ENCODE results near the gene CALHM3. TPM values are rescaled to one million over a fixed set of nuclear protein-coding genes. Genes with fewer than 3 reads are reported as not detected.
A peak's percentile ranks its signal among the peaks of the same experiment; 100 is the strongest.

The CALHM3 gene
- total RNA-seq, 1 experiment from 2014 or later, result 0.13 TPM

GRCh38 chr10:103441206-103441605 is 37.8 kb downstream of the CALHM3 start:
- TF ChIP-seq IRF2 (CRISPR knock-in tag; IDR thresholded peaks at IDR 0.05; ENCODE audit: borderline replicate concordance, low read depth) (no peak), ZBTB43 (CRISPR knock-in tag; IDR thresholded peaks at IDR 0.05) (no peak), NFYB (CRISPR knock-in tag; conservative IDR thresholded peaks at IDR 0.05; ENCODE audit: low read depth) (no peak), USF2 (CRISPR knock-in tag; IDR thresholded peaks at IDR 0.05) (no peak)
- TF ChIP-seq, protein P1, sequence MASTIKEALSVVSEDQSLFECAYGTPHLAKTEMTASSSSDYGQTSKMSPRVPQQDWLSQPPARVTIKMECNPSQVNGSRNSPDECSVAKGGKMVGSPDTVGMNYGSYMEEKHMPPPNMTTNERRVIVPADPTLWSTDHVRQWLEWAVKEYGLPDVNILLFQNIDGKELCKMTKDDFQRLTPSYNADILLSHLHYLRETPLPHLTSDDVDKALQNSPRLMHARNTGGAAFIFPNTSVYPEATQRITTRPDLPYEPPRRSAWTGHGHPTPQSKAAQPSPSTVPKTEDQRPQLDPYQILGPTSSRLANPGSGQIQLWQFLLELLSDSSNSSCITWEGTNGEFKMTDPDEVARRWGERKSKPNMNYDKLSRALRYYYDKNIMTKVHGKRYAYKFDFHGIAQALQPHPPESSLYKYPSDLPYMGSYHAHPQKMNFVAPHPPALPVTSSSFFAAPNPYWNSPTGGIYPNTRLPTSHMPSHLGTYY (CRISPR knock-in tag; IDR thresholded peaks at IDR 0.05), result no peak
- ChIA-PET POLR2A (no interaction called here), CTCF (interaction anchor here (0.9 to 2.7 kb wide), 2 partner anchors 24 to 44 kb away, joined by 4 to 11 read pairs; no protein-coding TSS in a partner anchor)
- DNase-seq (ENCODE audit: low spot score) (no peak), ATAC-seq (no peak)
- H3K9me3 Mint-ChIP-seq, result no peaks in the 10 kb centered on the region
- no peak overlapping the region for H3K4me3 Mint-ChIP-seq
- no peaks in the 10 kb centered on the region for H3K4me1 Mint-ChIP-seq
- no peak overlapping the region for H3K27ac Mint-ChIP-seq
- H3K36me3 Mint-ChIP-seq, result peaks cover 83% of the 10 kb centered on the region
- H3K27me3 Mint-ChIP-seq (ENCODE audit: low read depth), result no peaks in the 10 kb centered on the region

DNA sequence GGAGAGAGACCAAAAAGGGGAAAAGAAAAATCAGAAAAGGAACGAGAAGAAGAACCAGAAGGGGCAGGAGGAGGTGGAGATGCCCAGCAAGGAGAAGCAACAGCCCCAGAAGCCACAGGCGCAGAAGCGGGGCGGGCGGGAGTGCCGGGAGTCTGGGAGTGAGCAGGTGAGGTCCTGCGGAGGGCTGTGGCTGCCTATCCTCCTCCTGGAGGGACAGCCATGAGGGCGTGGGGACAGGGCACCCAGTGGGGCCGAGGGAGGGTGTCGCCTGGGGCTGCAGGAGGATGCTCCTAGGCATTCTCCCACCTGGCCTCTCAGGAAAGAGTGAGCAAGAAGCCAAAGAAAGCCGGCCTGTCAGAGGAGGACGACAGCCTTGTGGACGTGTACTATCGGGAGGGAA is 38.6 kb downstream of the CALHM3 start:
- CTCF ChIA-PET, result no interaction called here
- Mint-ChIP-seq H3K4me1 (no peaks in the 10 kb centered on the region), H3K9me3 (no peaks in the 10 kb centered on the region), H3K36me3 (peaks cover 83% of the 10 kb centered on the region), H3K27ac (no peak overlapping the region), H3K4me3 (no peak overlapping the region), H3K27me3 (ENCODE audit: low read depth) (no peaks in the 10 kb centered on the region)
- no peak for ATAC-seq
- POLR2A ChIA-PET, result no interaction called here
- no peak for TF ChIP-seq ZNF396 (CRISPR knock-in tag; IDR thresholded peaks at IDR 0.05; ENCODE audit: borderline replicate concordance)
- TF ChIP-seq MXD4 (CRISPR knock-in tag; IDR thresholded peaks at IDR 0.05; ENCODE audit: borderline replicate concordance), result no peak
- TF ChIP-seq ZNF232 (CRISPR knock-in tag; IDR thresholded peaks at IDR 0.05), result no peak
- no peak for DNase-seq (ENCODE audit: low spot score)

GRCh38 chr10:103439776-103440175 is 39.3 kb downstream of the CALHM3 start:
- H3K27ac Mint-ChIP-seq, result peak overlapping the region; percentile 33; the same call in 1 of the 2 replicates
- peaks cover 81% of the 10 kb centered on the region for H3K36me3 Mint-ChIP-seq
- no peaks in the 10 kb centered on the region for H3K4me1 Mint-ChIP-seq
- no peaks in the 10 kb centered on the region for H3K27me3 Mint-ChIP-seq (ENCODE audit: low read depth)
- ChIA-PET CTCF (no interaction called here), POLR2A (no interaction called here)
- no peak for TF ChIP-seq E2F5 (CRISPR knock-in tag; IDR thresholded peaks at IDR 0.05)
- ATAC-seq (no peak), DNase-seq (ENCODE audit: low spot score) (no peak)
- H3K9me3 Mint-ChIP-seq, result no peaks in the 10 kb centered on the region
- H3K4me3 Mint-ChIP-seq, result no peak overlapping the region

DNA sequence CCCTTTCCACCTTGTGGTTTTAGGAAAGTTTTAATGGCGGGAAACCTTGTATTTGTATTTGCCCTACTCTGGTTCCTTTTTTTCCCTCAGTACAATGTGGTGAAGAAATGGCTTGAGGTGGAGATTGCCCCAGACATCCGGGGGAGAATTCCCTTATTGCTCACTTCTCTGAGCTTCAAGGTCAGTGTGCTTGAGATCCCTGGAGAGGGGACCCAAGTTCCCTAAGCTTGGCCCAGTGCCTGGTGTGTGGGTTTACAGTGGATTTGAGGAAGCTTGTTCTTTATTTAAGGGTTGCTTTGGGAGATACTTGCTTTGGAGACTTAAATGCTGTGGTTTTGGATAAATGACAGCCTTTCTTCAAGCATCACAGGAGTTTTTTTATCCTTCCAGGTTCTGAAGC is 45.2 kb downstream of the CALHM3 start:
- H3K27me3 Mint-ChIP-seq (ENCODE audit: low read depth), result no peaks in the 10 kb centered on the region
- ChIA-PET CTCF (no interaction called here), POLR2A (no interaction called here)
- peaks cover 79% of the 10 kb centered on the region for H3K36me3 Mint-ChIP-seq
- H3K9me3 Mint-ChIP-seq, result no peaks in the 10 kb centered on the region
- no peak for ATAC-seq
- TF ChIP-seq NFE2L1 (CRISPR knock-in tag; IDR thresholded peaks at IDR 0.05), result no peak
- TF ChIP-seq, protein P2, sequence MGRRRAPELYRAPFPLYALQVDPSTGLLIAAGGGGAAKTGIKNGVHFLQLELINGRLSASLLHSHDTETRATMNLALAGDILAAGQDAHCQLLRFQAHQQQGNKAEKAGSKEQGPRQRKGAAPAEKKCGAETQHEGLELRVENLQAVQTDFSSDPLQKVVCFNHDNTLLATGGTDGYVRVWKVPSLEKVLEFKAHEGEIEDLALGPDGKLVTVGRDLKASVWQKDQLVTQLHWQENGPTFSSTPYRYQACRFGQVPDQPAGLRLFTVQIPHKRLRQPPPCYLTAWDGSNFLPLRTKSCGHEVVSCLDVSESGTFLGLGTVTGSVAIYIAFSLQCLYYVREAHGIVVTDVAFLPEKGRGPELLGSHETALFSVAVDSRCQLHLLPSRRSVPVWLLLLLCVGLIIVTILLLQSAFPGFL (CRISPR knock-in tag; IDR thresholded peaks at IDR 0.05; ENCODE audit: borderline replicate concordance), result no peak
- H3K4me1 Mint-ChIP-seq, result no peaks in the 10 kb centered on the region
- H3K27ac Mint-ChIP-seq, result no peak overlapping the region
- H3K4me3 Mint-ChIP-seq, result no peak overlapping the region
- DNase-seq (ENCODE audit: low spot score), result no peak

DNA sequence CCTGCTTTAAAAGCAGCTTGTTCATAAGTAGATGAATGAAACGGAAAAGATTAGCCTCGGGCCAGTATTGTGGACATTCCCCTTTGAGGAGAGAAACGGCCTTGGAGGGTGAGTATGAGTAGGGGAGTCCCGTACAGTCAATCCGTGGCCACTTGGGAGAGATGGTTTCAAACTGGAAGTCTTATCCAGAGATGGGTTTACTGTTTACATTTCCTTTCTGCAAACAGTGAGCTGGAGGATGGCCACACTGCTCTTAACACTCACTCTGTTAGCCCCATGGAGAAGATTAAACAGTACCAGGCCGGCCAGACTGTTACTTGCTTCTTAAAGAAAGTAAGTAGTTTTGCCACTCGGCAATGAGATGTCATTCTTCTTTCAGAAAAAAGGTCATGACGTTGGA is 47.1 kb downstream of the CALHM3 start:
- H3K36me3 Mint-ChIP-seq, result peaks cover 81% of the 10 kb centered on the region
- TF ChIP-seq, protein P3, sequence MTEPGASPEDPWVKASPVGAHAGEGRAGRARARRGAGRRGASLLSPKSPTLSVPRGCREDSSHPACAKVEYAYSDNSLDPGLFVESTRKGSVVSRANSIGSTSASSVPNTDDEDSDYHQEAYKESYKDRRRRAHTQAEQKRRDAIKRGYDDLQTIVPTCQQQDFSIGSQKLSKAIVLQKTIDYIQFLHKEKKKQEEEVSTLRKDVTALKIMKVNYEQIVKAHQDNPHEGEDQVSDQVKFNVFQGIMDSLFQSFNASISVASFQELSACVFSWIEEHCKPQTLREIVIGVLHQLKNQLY (CRISPR knock-in tag; IDR thresholded peaks at IDR 0.05), result no peak
- TF ChIP-seq JAZF1 (CRISPR knock-in tag; IDR thresholded peaks at IDR 0.05) (no peak), ZNF423 (CRISPR knock-in tag; IDR thresholded peaks at IDR 0.05) (no peak), ZBTB43 (CRISPR knock-in tag; IDR thresholded peaks at IDR 0.05) (no peak), ZNF671 (CRISPR knock-in tag; IDR thresholded peaks at IDR 0.05) (no peak), SP1 (CRISPR knock-in tag; conservative IDR thresholded peaks at IDR 0.05) (no peak)
- TF ChIP-seq, protein P4, sequence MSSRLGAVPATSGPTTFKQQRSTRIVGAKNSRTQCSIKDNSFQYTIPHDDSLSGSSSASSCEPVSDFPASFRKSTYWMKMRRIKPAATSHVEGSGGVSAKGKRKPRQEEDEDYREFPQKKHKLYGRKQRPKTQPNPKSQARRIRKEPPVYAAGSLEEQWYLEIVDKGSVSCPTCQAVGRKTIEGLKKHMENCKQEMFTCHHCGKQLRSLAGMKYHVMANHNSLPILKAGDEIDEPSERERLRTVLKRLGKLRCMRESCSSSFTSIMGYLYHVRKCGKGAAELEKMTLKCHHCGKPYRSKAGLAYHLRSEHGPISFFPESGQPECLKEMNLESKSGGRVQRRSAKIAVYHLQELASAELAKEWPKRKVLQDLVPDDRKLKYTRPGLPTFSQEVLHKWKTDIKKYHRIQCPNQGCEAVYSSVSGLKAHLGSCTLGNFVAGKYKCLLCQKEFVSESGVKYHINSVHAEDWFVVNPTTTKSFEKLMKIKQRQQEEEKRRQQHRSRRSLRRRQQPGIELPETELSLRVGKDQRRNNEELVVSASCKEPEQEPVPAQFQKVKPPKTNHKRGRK (CRISPR knock-in tag; IDR thresholded peaks at IDR 0.05; ENCODE audit: borderline replicate concordance), result no peak
- H3K27ac Mint-ChIP-seq, result no peak overlapping the region
- no peaks in the 10 kb centered on the region for H3K4me1 Mint-ChIP-seq
- CTCF ChIA-PET, result no interaction called here
- H3K27me3 Mint-ChIP-seq (ENCODE audit: low read depth), result no peaks in the 10 kb centered on the region
- POLR2A ChIA-PET, result no interaction called here
- no peaks in the 10 kb centered on the region for H3K9me3 Mint-ChIP-seq
- no peak overlapping the region for H3K4me3 Mint-ChIP-seq
- ATAC-seq (no peak), DNase-seq (ENCODE audit: low spot score) (no peak)

Measured in WTC11 (cell line).